HG03025 (cell line): ENCODE results near the gene SLC2A11.

Experiments used
- ATAC-seq: cut with Tn5 transposase; IDR thresholded peaks from one replicate; pipeline ENCODE4 v1.9.1; 2021; ENCODE audit warnings: mild to moderate bottlenecking, moderate library complexity; ENCODE audit not compliant: unreplicated experiment, low FRiP score

SLC2A11 gene, protein sequence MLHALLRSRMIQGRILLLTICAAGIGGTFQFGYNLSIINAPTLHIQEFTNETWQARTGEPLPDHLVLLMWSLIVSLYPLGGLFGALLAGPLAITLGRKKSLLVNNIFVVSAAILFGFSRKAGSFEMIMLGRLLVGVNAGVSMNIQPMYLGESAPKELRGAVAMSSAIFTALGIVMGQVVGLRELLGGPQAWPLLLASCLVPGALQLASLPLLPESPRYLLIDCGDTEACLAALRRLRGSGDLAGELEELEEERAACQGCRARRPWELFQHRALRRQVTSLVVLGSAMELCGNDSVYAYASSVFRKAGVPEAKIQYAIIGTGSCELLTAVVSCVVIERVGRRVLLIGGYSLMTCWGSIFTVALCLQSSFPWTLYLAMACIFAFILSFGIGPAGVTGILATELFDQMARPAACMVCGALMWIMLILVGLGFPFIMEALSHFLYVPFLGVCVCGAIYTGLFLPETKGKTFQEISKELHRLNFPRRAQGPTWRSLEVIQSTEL

GRCh38 chr22:23857606-23858483, at the start of gene SLC2A11:
SLC2A11 (plus strand) TSS chr22:23857875; CDS start chr22:23858000, 125 bp downstream.
- ATAC-seq: peak; percentile 92

DNA sequence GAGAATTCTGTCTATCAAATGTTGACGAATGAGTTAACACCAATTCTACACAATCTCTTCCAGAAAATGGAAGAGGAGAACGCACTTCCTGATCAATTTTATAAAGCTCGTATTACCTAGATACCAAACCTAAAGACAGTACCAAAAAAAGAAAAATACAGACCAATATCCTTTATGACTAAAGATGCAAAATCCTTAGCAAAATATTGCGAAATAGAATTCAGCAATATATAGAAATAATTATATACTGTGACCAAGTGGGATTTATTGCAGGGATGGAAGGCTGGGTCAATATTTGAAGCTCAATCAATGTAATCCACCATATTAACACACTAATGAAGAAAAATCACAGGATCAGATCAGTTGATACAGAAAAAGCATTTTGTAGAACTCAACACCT, 45.3 kb upstream of the SLC2A11 start:
- ATAC-seq: no peak

DNA sequence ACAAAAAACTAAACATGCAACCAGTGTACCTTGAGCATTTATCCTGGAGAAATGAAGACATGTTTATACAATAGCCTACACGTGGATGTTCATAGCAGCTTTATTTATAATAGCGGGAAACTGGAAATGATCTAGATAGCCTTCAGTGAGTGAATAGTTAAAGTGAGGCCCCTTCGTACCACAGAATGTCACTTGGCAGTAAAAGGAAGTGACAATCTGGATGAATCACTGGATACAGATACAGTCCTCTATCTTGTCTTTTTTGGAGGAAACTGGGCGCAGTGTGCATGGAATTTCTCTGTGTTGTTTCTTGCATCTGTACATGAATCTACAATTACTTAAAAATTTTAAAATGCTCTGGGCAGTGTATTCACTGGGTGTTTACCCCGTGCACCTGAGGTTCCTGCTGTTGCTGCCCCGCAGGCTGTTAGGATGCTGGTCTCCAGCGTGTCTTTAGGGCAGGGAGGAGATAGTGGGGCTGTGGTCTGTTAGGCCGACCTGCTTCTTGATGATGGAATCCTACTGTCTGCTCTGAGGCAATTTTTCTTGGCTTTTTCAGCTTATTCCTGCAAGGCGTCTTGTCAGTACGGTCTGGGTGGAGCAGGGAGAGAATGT, 42.0 kb upstream of the SLC2A11 start:
- ATAC-seq: no peak

- no peak for ATAC-seq
These were observed 41.3 kb upstream of the SLC2A11 start for GRCh38 chr22:23816156-23816976.

- no peak for ATAC-seq
These were observed 40.5 kb upstream of the SLC2A11 start for GRCh38 chr22:23817146-23817545.

DNA sequence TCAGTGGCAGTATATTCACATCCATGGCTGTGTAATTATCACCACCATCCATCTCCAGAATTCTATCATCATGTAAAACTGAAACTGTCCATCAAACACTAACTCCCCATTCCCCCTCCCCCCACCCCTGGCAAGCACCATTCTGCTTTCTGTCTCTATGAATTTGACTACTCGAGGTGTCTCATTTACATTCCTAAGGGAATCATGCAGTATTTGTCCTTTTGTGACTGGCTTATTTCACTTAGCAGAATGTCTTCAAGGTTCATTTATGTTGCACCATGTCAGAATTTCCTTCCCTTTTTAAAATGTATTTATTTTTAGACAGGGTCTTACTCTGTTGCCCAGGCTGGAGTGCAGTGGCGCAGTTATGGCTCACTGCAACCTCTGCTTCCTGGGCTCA, 39.1 kb upstream of the SLC2A11 start:
- no peak for ATAC-seq

- no peak for ATAC-seq
These were observed 36.9 kb upstream of the SLC2A11 start for GRCh38 chr22:23820748-23821211.

DNA sequence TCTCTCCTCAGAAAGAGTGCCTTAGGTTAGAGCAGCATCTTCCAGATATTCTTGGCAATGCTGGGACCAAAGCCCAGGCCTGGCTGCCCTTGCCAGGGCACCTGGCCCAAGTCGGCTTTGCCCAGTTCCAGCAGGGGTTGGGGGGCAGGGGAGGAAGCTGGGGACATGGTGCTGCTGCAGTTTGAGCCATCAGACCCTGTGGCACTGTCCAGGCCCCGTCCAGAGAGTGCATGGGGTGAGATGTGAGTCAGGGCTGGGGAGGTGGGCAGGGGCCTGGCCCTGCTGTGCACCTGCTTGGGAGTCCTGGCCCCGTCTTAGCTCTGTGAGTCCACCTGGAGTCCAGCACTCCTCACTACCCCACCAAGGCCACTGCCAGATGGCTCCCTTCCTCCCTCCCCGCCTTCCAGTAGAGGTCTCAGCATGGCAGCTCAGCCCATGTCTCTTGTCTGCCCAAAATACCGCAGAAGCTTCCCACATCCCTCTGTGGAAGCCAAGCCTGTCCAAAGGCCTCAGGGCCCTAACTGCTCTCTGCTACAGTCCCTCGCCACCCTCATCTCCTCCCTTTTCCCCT, 35.5 kb upstream of the SLC2A11 start:
- no peak for ATAC-seq

DNA sequence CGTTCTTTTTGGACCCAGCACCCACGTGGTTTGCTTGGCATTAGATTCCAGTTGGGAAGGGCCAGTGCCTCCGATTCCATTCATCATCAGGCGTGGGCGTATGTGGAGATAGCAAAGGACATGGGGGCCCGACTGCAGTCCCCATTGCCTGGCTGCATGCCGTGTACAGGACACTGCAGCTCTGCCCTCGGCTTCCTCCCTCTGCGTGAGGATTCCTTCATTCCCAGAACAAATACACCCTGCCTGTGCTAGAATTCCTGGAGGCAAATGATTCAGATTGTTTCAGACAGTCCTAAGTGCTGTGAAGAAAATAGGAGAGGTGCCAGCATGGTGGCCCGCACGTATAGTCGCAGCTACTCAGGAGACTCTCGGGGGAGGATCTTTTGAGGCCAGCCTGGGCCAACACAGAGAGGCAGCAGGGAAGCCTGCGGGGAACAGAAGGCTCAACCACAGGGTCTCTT, 34.3 kb upstream of the SLC2A11 start:
- ATAC-seq: no peak

DNA sequence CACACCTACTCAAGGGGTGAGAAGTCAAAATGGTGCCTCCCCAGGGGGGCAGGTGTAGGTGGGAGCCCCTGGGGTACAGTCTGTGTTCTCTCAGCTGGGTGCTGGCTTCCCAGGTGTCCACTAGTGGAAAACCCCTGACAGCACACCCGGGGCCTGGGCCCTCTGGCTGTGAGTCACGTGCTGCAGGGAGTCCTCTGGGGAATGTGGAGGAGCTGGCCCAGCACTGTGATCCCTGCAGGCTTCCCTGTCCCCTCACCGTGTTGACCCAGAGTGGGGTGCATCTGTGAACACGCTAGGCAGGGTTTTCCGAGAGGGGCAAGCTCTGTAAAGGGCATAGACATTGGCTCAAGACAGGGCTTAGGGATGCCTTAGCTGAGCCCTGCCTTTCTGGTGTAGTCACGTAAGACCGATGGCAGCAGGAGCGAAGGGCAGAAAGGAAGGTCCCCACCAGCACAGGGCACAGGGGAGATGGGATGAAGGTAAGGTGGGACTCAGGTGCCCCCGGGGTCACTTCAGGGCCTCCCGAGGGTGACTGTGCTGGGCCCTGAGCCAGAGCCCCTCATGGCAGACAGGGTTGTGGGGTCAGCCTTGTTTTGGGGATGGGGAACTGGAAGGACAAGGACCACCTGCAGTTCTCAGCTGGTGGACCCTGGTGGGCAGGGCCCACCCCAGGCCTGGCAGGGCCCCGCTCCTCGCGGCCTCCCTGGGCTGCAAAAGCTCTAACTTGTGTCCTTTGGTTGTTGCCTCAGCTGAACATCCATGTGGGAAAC, 33.0 kb upstream of the SLC2A11 start:
- no peak for ATAC-seq

GRCh38 chr22:23825246-23825905, 32.3 kb upstream of the SLC2A11 start:
- ATAC-seq: no peak

- no peak for ATAC-seq
These were observed 30.9 kb upstream of the SLC2A11 start for GRCh38 chr22:23826510-23827350.

- no peak for ATAC-seq
These were observed 30.2 kb upstream of the SLC2A11 start for GRCh38 chr22:23827351-23827995.

- ATAC-seq: no peak
These were observed 28.6 kb upstream of the SLC2A11 start for GRCh38 chr22:23828800-23829680.

DNA sequence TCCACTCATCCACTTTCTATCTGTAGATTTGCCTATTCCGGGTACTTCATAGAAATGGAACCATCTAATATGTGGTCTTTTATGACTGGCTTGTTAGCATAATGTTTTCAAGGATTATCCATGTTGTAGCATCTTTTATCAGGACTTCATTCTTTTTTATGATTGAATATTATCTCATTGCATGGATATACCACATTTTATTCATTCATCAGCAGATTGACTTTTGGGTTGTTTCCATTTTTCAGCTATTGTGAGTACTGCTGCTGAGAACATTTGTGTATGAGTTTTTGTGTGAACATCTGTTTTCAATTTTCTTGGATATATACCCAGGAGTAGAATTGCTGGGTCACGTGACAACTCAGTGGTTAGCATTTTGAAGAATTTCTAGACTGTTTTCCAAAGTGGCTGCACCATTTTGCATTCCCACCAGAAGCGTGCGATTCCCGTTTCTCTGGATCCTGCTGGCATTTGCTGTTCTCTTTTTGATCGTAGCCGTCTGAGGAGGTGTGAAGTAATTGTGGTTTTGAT, 27.8 kb upstream of the SLC2A11 start:
- no peak for ATAC-seq

DNA sequence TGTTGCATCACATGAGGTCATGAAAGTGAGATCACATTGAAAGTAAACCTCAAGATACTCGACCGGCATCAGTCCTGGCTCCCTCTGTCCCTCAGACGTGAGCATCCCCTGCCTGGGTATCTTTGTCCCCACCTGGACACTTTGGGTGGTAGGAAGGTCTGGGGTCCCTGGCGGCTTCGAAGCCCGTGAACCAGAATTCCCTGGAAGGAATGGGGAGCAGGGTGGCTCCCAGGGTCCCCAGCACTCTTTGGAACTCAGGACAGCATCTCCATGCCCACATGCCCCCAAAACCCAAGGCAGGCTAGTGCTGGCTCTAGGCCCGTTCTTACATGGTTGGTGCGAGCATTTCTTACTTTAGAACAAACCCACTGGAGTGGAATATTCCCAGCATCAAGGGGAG, 26.4 kb upstream of the SLC2A11 start:
- ATAC-seq: no peak
